ENCODE results near the gene MYCT1. TPM values are rescaled to one million over a fixed set of nuclear protein-coding genes. Genes with fewer than 3 reads are reported as not detected.

Gene MYCT1
- total RNA-seq, 1 experiment from 2014 or later, result not detected

DNA sequence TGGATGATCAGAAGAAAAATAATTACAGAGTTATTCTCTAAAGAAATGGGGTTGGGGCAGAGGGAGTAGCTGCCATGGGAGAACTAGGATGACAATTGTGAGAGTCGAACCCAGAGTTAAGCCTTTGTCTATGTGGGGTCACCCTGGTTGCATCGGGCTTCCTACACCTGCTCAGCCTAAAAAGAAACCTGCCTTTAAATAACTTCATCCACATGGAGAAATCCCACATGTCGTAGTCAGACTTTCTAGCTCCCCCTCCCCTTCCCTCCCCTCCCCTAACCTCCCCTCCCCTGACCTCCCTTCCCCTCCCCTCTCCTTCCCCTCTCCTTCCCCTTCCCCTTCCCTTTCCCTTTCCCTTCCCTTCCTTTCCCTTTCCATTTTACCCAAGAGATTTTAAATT lies 67.6 kb downstream of the MYCT1 start:
- in situ Hi-C loops (cut with HindIII; ENCODE audit: low pct_unique_long_range_greater_than_20kb, low sequenced_read_pairs) (no loop called here), intact Hi-C loops (cut with micrococcal nuclease; ENCODE audit: unreplicated experiment) (no loop called here)
- Histone ChIP-seq H3K9me3 (ENCODE audit: control insufficient read depth, insufficient read depth, low read depth, low read length) (no peaks in the 10 kb centered on the region), H3K27ac (ENCODE audit: low read length) (no peak overlapping the region), H3K4me3 (ENCODE audit: low read depth in 2 of 2, low read length in 2 of 2) (no peak overlapping the region), H3K4me1 (ENCODE audit: control insufficient read depth, insufficient read depth, low read length) (no peaks in the 10 kb centered on the region), H3K36me3 (ENCODE audit: control insufficient read depth, insufficient read depth, low read length) (no peaks in the 10 kb centered on the region), H3K27me3 (ENCODE audit: control insufficient read depth, insufficient read depth, low read length) (no peaks in the 10 kb centered on the region)
- ChIA-PET CTCF (no interaction called here), POLR2A (no interaction called here)
- no TSS peak for BruUV-seq (replicated peaks)
- no peak for DNase-seq (ENCODE audit: low read depth, low spot score)
- TF ChIP-seq TCF7L2 (IDR thresholded peaks at IDR 0.05; ENCODE audit: low read depth, low read length), result no peak
- TF ChIP-seq POLR2AphosphoS5 (IDR thresholded peaks at IDR 0.05; ENCODE audit: low read depth, low read length), result no peak
- TF ChIP-seq, protein P1, sequence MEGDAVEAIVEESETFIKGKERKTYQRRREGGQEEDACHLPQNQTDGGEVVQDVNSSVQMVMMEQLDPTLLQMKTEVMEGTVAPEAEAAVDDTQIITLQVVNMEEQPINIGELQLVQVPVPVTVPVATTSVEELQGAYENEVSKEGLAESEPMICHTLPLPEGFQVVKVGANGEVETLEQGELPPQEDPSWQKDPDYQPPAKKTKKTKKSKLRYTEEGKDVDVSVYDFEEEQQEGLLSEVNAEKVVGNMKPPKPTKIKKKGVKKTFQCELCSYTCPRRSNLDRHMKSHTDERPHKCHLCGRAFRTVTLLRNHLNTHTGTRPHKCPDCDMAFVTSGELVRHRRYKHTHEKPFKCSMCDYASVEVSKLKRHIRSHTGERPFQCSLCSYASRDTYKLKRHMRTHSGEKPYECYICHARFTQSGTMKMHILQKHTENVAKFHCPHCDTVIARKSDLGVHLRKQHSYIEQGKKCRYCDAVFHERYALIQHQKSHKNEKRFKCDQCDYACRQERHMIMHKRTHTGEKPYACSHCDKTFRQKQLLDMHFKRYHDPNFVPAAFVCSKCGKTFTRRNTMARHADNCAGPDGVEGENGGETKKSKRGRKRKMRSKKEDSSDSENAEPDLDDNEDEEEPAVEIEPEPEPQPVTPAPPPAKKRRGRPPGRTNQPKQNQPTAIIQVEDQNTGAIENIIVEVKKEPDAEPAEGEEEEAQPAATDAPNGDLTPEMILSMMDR (IDR thresholded peaks at IDR 0.05), result no peak
- no peak for TF ChIP-seq SIN3A (IDR thresholded peaks at IDR 0.05; ENCODE audit: borderline replicate concordance, insufficient read depth, low read depth, low read length)
- TF ChIP-seq, protein P2, sequence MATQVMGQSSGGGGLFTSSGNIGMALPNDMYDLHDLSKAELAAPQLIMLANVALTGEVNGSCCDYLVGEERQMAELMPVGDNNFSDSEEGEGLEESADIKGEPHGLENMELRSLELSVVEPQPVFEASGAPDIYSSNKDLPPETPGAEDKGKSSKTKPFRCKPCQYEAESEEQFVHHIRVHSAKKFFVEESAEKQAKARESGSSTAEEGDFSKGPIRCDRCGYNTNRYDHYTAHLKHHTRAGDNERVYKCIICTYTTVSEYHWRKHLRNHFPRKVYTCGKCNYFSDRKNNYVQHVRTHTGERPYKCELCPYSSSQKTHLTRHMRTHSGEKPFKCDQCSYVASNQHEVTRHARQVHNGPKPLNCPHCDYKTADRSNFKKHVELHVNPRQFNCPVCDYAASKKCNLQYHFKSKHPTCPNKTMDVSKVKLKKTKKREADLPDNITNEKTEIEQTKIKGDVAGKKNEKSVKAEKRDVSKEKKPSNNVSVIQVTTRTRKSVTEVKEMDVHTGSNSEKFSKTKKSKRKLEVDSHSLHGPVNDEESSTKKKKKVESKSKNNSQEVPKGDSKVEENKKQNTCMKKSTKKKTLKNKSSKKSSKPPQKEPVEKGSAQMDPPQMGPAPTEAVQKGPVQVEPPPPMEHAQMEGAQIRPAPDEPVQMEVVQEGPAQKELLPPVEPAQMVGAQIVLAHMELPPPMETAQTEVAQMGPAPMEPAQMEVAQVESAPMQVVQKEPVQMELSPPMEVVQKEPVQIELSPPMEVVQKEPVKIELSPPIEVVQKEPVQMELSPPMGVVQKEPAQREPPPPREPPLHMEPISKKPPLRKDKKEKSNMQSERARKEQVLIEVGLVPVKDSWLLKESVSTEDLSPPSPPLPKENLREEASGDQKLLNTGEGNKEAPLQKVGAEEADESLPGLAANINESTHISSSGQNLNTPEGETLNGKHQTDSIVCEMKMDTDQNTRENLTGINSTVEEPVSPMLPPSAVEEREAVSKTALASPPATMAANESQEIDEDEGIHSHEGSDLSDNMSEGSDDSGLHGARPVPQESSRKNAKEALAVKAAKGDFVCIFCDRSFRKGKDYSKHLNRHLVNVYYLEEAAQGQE (IDR thresholded peaks at IDR 0.05; ENCODE audit: insufficient read depth in 1 of 2, low read depth in 2 of 2, low read length in 1 of 2), result no peak
- no peak for ATAC-seq

- DNase-seq (ENCODE audit: low read depth, low spot score) (no peak), ATAC-seq (no peak)
- in situ Hi-C loops (cut with HindIII; ENCODE audit: low pct_unique_long_range_greater_than_20kb, low sequenced_read_pairs) (no loop called here), intact Hi-C loops (cut with micrococcal nuclease; ENCODE audit: unreplicated experiment) (no loop called here)
- ChIA-PET CTCF (no interaction called here), POLR2A (no interaction called here)
- TF ChIP-seq, protein P1 (IDR thresholded peaks at IDR 0.05), result no peak
- TF ChIP-seq, protein P2 (IDR thresholded peaks at IDR 0.05; ENCODE audit: insufficient read depth in 1 of 2, low read depth in 2 of 2, low read length in 1 of 2), result no peak
- no peak for TF ChIP-seq POLR2AphosphoS5 (IDR thresholded peaks at IDR 0.05; ENCODE audit: low read depth, low read length)
- TF ChIP-seq SIN3A (IDR thresholded peaks at IDR 0.05; ENCODE audit: borderline replicate concordance, insufficient read depth, low read depth, low read length), result no peak
- no peak for TF ChIP-seq TCF7L2 (IDR thresholded peaks at IDR 0.05; ENCODE audit: low read depth, low read length)
- Histone ChIP-seq H3K4me3 (ENCODE audit: low read depth in 2 of 2, low read length in 2 of 2) (no peak overlapping the region), H3K27me3 (ENCODE audit: control insufficient read depth, insufficient read depth, low read length) (no peaks in the 10 kb centered on the region), H3K36me3 (ENCODE audit: control insufficient read depth, insufficient read depth, low read length) (no peaks in the 10 kb centered on the region), H3K27ac (ENCODE audit: low read length) (no peak overlapping the region), H3K9me3 (ENCODE audit: control insufficient read depth, insufficient read depth, low read depth, low read length) (no peaks in the 10 kb centered on the region), H3K4me1 (ENCODE audit: control insufficient read depth, insufficient read depth, low read length) (no peaks in the 10 kb centered on the region)
- BruUV-seq (replicated peaks), result no TSS peak
Measured at GRCh38 chr6:152769159-152769558, 71.5 kb downstream of the MYCT1 start.

Data from Panc1 (cell line).